ENCODE results near the gene NME9.
"Not testable (repeated sequence)": the region's sequence is repeated elsewhere in the genome, so short reads cannot be mapped to it uniquely, and the experiment has no call there.

The NME9 gene

GRCh38 chr3:138329127-138329983 is at the start of gene NME9:
TSS of gene NME9 (minus strand) at chr3:138329851. CDS start at chr3:138329335, 516 bp downstream.
- DNase-seq (ENCODE audit: low read depth, low spot score) = peak; percentile 73

- DNase-seq (ENCODE audit: low read depth, low spot score) = no peak
These were observed 49.3 kb upstream of the NME9 start for GRCh38 chr3:138378990-138379389.

GRCh38 chr3:138378331-138378730 is 48.7 kb upstream of the NME9 start:
- no peak for DNase-seq (ENCODE audit: low read depth, low spot score)

GRCh38 chr3:138377804-138378203 is 48.2 kb upstream of the NME9 start:
- no peak for DNase-seq (ENCODE audit: low read depth, low spot score)

GRCh38 chr3:138377212-138377611 is 47.6 kb upstream of the NME9 start:
- DNase-seq (ENCODE audit: low read depth, low spot score) = not testable (repeated sequence)

GRCh38 chr3:138376663-138377062 is 47.0 kb upstream of the NME9 start:
- no peak for DNase-seq (ENCODE audit: low read depth, low spot score)

GRCh38 chr3:138375447-138375846 is 45.8 kb upstream of the NME9 start:
- no peak for DNase-seq (ENCODE audit: low read depth, low spot score)

GRCh38 chr3:138374573-138375134 is 45.0 kb upstream of the NME9 start:
- no peak for DNase-seq (ENCODE audit: low read depth, low spot score)

GRCh38 chr3:138373736-138374094 is 44.1 kb upstream of the NME9 start:
- no peak for DNase-seq (ENCODE audit: low read depth, low spot score)

GRCh38 chr3:138373087-138373735 is 43.6 kb upstream of the NME9 start:
- DNase-seq (ENCODE audit: low read depth, low spot score) = no peak

GRCh38 chr3:138371070-138371965 is 41.7 kb upstream of the NME9 start:
- DNase-seq (ENCODE audit: low read depth, low spot score) = no peak

GRCh38 chr3:138370321-138370720 is 40.7 kb upstream of the NME9 start:
- DNase-seq (ENCODE audit: low read depth, low spot score) = no peak

GRCh38 chr3:138369151-138369900 is 39.7 kb upstream of the NME9 start:
- DNase-seq (ENCODE audit: low read depth, low spot score) = no peak

- DNase-seq (ENCODE audit: low read depth, low spot score) = no peak
These were observed 38.3 kb upstream of the NME9 start for GRCh38 chr3:138367911-138368310.

GRCh38 chr3:138367326-138367850 is 37.7 kb upstream of the NME9 start:
- no peak for DNase-seq (ENCODE audit: low read depth, low spot score)

- no peak for DNase-seq (ENCODE audit: low read depth, low spot score)
These were observed 36.5 kb upstream of the NME9 start for GRCh38 chr3:138366006-138366759.

- DNase-seq (ENCODE audit: low read depth, low spot score) = no peak
These were observed 35.6 kb upstream of the NME9 start for GRCh38 chr3:138365253-138365555.

- DNase-seq (ENCODE audit: low read depth, low spot score) = no peak
These were observed 35.0 kb upstream of the NME9 start for GRCh38 chr3:138364356-138365252.

- DNase-seq (ENCODE audit: low read depth, low spot score) = no peak
These were observed 33.7 kb upstream of the NME9 start for GRCh38 chr3:138363322-138363721.
